IPS-15b (cell line): ENCODE results near the gene LIX1L.
A peak's percentile ranks its signal among the peaks of the same experiment; 100 is the strongest.

Source experiments
- H3K27me3 ChIP-seq: one replicate; pipeline ENCODE4 v1.6.1; 2013; ENCODE audit warnings: low read length; ENCODE audit not compliant: control insufficient read depth, insufficient read depth
- H3K36me3 ChIP-seq: one replicate; pipeline ENCODE4 v1.6.1; 2013; ENCODE audit warnings: low read length; ENCODE audit not compliant: control insufficient read depth, insufficient read depth
- H3K4me1 ChIP-seq: one replicate; pipeline ENCODE4 v1.6.1; 2013; ENCODE audit warnings: mild to moderate bottlenecking, low read length; ENCODE audit not compliant: control insufficient read depth, insufficient read depth
- H3K4me3 ChIP-seq: one replicate; pipeline ENCODE4 v1.5.1; 2013; ENCODE audit warnings: low read depth, low read length
- H3K9ac ChIP-seq: one replicate; pipeline ENCODE4 v1.6.1; 2013; ENCODE audit warnings: low read depth, mild to moderate bottlenecking, low read length
- H3K9me3 ChIP-seq: one replicate; pipeline ENCODE4 v1.6.1; 2013; ENCODE audit warnings: mild to moderate bottlenecking, low read length; ENCODE audit not compliant: control insufficient read depth, insufficient read depth

The LIX1L gene

DNA sequence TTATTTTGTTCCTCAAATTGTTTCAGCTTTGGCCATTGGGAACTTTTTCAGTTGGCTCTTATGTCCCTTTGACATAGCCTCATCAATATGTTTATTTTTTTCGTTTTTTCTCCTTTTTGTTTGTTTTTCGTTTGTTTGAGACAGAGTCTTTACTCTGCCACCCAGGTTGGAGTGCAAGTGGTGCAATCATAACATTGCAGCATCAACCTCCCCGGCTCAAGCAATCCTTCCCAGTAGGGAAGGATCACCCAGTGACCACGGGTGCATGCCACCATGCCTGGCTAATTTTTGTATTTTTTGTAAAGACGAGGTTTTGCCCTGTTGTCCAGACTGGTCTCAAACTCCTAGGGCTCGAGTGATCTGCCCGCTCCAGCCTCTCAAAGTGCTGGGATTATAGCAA, 14.8 kb upstream of the LIX1L start:
- Histone ChIP-seq H3K27me3 (no peaks in the 10 kb centered on the region), H3K4me3 (no peak overlapping the region), H3K36me3 (no peaks in the 10 kb centered on the region), H3K9me3 (no peaks in the 10 kb centered on the region), H3K4me1 (peaks cover 3% of the 10 kb centered on the region), H3K9ac (no peak overlapping the region)

DNA sequence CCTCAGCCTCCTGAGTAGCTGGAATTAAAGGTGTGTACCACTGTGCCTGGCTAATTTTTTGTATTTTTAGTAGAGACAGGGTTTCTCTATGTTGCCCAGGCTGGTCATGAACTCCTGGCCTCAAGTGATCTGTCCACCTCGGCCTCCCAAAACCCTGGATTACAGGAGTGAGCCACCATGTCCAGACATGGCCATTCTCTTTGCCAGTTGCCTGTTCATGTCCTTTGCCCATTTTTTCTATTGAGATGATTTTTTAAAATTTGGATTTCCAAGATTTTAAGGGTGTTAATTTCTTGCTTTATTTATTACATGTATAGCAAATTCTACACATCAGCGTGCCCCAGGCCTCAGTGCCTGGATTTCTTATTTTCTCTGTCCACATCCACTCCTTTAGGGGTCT, 9.5 kb upstream of the LIX1L start:
- Histone ChIP-seq H3K4me3 (no peak overlapping the region), H3K4me1 (peaks cover 6% of the 10 kb centered on the region), H3K9me3 (no peaks in the 10 kb centered on the region), H3K36me3 (no peaks in the 10 kb centered on the region), H3K27me3 (peaks cover 18% of the 10 kb centered on the region), H3K9ac (no peak overlapping the region)

DNA sequence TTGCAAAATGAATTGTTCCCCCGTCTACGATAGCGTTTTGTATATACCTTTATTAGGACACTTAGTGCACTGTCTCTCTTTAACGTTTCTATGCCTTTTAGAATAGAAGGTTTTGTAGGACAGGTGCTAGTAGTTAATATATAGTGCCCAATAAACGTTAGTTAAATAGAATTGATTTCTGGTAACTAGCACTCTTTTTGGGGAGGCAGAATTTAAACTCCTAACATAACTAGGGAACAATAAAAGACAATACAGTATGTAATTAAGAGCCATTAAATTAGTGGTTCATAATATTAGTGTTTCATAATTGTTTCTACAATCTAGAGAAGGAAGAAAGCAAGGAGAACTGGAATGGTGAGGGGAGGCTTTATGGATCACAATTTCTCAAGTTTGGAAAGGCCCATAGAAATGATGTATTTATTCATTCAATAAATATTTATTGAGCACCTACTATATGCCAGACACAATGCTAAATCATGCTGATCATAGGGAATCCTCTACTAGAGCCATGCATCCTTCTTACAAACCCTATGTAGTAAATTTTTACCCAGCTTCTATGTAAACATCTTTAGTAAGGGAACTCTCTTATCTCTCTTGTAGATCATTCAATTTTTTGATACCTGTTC, 7.4 kb upstream of the LIX1L start:
- Histone ChIP-seq H3K4me1 (peaks cover 6% of the 10 kb centered on the region), H3K36me3 (no peaks in the 10 kb centered on the region), H3K9ac (no peak overlapping the region), H3K27me3 (peaks cover 32% of the 10 kb centered on the region), H3K9me3 (no peaks in the 10 kb centered on the region), H3K4me3 (peak overlapping the region; percentile 38)

DNA sequence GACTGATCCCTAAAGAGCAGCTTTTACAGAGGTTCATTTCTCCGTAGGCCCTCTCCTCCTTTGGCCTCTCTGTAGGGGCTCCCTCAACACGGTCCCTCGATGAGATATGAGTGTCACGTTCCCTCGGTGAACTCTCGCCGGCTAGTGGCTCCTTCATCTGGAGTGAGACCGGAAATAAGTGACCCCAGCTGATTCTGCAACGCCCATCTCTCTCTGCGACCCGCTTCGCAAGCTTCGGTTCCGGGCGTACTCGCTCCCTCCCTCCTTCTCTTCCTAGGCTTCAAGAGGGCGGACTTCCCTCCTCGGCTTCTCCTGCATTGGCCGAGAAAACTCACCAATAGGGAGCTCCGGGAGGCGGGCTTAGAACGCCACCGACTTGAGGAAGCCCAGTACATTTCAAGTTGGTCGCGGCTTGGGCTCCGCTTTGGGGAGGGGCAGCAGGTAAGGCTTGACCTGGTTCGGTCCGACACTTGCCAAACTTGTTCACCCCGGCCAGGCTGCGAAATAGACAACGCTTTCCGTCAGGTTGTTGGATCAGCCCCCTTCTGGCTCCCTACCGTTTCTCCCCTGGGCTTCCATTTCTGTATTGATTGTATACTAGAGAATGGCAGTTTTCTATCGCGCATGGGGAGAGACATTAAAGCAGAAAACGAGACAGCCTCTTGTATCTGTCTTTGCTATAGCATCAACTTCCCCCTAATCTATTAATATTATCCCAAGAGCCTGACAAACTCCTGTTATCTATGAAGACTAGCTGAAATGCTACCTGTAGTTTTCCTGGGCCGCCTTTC, 6.7 kb upstream of the LIX1L start, which contains the start of the genes ANKRD34A and POLR3GL:
TSS of gene ANKRD34A (minus strand) at position 248 of the 791 bp plus-strand sequence. CDS start 2,816 bp downstream, outside the sequence.
TSS of gene POLR3GL (plus strand) at position 363 of the 791 bp plus-strand sequence. CDS start 10,176 bp downstream, outside the sequence.
- Histone ChIP-seq H3K36me3 (no peaks in the 10 kb centered on the region), H3K4me3 (peak within 1 kb of the TSS; percentile 88), H3K9ac (no peak within 1 kb of the TSS), H3K27me3 (peaks cover 39% of the 10 kb centered on the region), H3K4me1 (peaks cover 10% of the 10 kb centered on the region), H3K9me3 (no peaks in the 10 kb centered on the region)

DNA sequence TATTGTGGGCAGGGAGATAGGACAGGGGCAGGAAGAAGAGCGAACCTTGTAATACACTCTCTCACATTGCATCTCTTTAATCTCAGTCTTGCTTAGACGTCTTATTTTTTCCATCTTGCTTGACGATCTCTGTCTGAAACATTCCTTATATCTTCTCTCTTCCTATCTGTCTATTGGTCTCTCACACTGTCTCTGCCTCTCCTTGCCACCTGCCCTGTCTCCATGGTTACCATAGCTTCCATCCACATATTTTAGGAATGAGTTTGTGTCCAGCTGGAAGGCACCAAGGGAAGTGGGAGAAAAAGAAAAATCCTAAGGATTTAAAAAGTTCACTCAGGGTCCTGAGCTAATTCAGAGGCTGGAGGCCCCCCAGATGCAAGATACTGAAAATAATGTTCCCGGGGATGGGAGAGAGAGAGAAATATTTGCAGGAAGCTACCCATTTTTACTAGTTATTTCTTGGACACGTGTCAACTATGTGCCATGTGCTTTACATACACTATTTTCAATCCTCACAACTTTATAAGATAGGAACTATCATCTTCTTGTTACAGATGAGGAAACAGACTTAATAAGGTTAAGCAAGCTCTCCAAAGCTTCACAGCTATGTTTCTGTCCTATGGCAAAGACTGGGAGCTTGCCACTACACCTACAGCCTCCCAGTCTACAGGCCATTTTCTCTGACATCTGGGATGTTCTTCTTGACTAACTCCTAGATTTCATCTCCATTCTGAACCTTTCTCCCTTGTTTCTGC, 5.6 kb upstream of the LIX1L start:
- no peaks in the 10 kb centered on the region for H3K9me3 ChIP-seq
- H3K9ac ChIP-seq, result no peak overlapping the region
- H3K27me3 ChIP-seq, result peaks cover 50% of the 10 kb centered on the region
- peaks cover 10% of the 10 kb centered on the region for H3K4me1 ChIP-seq
- H3K4me3 ChIP-seq, result peak overlapping the region; percentile 88
- no peaks in the 10 kb centered on the region for H3K36me3 ChIP-seq

DNA sequence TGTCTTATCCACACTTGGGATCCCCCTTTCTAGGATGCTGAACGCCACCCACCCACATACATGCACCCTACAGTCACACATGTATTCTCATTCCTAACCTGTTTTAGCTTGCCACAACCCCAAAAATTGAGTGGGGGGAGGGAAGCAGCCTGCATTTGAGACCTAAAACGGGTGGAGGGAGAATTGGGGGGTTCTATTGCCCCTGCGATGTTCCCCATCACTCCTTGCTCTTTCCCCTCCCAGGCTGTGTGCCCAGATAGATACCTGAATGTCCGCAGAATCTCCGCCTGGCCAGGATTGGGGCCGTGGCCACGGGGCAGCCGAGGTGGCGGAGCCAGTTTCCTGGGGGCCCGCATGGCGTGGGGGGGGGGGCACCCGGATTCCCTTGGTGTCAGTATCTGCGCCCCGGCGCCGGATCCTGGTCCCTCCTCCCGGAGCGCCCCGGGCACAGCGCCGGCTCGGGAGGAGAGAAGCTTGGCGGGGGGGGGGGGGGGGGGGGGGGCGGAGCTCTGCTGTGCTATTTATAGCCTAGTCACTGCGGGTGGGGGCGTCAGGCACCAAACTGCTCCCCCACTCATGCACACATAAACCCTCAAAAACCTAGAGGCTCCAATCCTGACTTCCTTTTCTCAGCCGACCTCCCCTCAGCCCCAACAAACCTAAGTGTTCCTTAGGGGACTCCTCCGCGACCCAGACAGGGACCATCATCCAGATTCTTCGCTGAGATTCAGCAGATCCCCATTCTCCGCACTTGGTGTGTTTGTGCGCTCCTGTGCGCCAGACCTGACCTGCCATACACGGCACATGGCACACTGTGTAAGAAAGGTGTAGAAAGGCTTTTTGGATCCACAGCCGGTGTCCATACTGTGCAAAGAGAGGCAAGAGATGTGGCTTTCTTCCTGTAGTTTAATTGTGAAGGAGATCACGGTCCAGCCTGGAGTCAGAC, 4.6 kb upstream of the LIX1L start:
- peaks cover 55% of the 10 kb centered on the region for H3K27me3 ChIP-seq
- no peak overlapping the region for H3K9ac ChIP-seq
- H3K9me3 ChIP-seq, result no peaks in the 10 kb centered on the region
- H3K4me3 ChIP-seq, result peak overlapping the region; percentile 88
- H3K4me1 ChIP-seq, result peaks cover 10% of the 10 kb centered on the region
- H3K36me3 ChIP-seq, result no peaks in the 10 kb centered on the region

DNA sequence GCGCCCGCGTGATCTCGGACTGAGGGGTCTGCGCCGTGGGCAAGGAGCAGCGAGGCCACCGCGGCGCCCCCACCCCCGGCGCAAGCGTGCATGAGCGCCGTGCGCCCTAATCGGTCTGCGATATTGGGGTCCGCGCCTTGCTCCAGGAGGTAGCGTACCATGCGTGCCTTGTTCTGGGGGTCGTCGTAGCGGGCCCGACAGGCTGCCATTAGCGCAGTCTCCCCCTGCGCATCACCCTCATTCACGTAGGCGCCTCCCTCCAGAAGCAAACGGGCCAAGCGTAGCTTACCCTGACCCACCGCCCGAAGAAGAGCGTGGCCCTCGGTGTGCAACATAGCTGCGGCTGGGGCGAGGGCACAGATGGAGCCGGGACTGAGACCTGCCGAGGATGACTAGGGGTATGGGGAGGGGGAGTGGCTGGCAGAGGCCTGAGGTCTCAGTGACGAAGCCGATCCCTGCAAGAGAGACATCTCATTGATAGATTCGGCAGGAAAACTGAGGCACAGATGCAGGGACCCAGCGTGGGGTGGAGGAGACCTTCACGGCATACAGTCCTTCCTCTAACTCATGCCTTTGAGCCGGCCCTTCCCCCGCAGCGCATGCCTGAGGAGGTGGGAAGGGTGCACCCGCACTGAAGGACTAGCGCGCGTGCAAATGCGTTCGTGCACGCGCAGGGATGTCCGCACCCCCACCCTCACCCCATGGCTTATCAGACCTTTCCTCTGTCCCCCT, 3.8 kb upstream of the LIX1L start:
- Histone ChIP-seq H3K27me3 (peaks cover 63% of the 10 kb centered on the region), H3K4me1 (peaks cover 10% of the 10 kb centered on the region), H3K9ac (peak overlapping the region; percentile 19), H3K36me3 (no peaks in the 10 kb centered on the region), H3K9me3 (no peaks in the 10 kb centered on the region), H3K4me3 (peak overlapping the region; percentile 88)

DNA sequence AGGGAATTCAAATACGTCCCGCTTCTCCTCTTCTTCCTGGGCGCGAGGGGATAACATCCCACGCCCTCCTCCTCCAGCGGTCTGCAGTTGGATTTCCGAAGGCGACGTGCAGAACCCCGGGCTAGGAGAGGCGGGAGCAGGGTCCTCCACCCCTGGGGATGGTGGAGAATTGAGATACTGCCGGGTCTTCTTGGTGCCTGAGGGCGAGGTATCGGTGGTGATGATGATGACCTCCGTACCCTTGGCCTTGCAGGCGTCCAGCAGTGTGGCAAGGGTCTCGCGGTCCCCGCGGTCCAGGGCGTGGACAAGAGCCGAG, 3.2 kb upstream of the LIX1L start:
- peaks cover 10% of the 10 kb centered on the region for H3K4me1 ChIP-seq
- H3K9me3 ChIP-seq, result no peaks in the 10 kb centered on the region
- H3K27me3 ChIP-seq, result peaks cover 69% of the 10 kb centered on the region
- H3K36me3 ChIP-seq, result no peaks in the 10 kb centered on the region
- H3K9ac ChIP-seq, result peak overlapping the region; percentile 19
- H3K4me3 ChIP-seq, result peak overlapping the region; percentile 88

DNA sequence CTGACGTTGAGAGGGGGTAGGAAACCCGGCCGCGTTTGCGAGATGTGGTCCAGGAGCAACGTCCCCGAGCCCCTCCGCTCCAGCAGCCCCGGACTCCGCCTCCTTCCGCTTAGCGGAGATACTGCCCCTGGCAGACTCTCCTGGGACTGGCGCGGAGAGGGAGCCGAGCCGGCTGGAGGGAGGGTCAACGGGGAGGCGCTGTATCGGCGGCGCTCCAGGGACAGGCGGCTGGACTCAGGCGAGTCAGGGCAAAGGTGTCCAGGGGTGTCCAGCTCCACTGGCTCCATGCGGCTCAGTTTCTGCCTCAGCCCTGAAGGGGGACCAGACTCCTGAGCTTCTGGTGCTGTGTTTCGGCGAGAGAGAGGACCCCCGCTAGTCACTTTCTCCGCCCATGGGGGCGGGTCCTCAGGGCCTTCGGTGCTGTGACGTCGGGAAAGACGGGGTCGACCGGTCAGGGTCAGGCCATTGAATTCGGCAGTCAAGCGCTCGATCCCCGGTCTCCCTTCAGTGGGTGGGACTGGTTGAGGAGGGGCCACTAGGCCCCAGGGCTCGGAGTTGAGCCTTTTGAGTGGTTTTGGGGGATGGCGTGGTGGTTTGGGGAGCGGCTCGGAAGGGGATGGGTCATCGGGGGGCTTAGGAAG, 2.8 kb upstream of the LIX1L start:
- H3K9ac ChIP-seq, result no peak overlapping the region
- peaks cover 10% of the 10 kb centered on the region for H3K4me1 ChIP-seq
- peaks cover 73% of the 10 kb centered on the region for H3K27me3 ChIP-seq

DNA sequence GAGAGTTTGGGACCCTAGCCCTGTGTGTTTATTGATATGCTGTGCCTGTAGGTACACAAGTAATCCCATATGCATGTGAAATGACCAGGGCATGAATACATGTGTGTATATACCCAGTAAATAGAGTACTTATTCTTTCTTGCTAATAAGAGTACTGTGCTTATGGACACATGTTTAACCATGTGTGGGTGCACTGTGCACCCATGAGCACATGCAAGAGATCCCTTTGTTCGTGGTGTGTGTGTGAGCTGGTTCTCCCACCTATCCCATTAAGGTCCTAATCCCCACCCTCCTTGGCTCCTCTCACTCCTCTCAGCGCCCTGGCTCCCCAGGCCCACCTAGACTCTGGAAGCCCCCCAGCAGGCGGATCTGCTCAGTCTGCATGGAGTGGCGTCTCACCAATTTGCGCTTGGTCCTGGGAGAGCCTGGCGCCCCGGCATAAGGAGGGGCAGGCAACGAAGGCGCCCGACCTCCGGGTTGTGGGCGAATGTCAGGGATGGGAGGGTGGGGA, 2.2 kb upstream of the LIX1L start:
- H3K9ac ChIP-seq, result no peak overlapping the region
- peaks cover 10% of the 10 kb centered on the region for H3K4me1 ChIP-seq
- H3K9me3 ChIP-seq, result no peaks in the 10 kb centered on the region
- H3K27me3 ChIP-seq, result peaks cover 79% of the 10 kb centered on the region
- H3K36me3 ChIP-seq, result no peaks in the 10 kb centered on the region
- H3K4me3 ChIP-seq, result peak overlapping the region; percentile 88

More for the DNA sequence above, 2.8 kb upstream of the LIX1L start:
- Histone ChIP-seq H3K36me3 (no peaks in the 10 kb centered on the region), H3K4me3 (peak overlapping the region; percentile 88), H3K9me3 (no peaks in the 10 kb centered on the region)
